HepG2 (cell line): ENCODE data around the gene RNF123. TPM values are rescaled to one million over a fixed set of nuclear protein-coding genes. Genes with fewer than 3 reads are reported as not detected.

Experiments
- ARNT2 ChIP-seq: sonication (generic); formaldehyde crosslinking; IDR thresholded peaks from 2 replicates; pipeline ENCODE4 v1.8.0; 2022; ENCODE audit warnings: mild to moderate bottlenecking, low read depth, missing genetic modification reagents, moderate library complexity
- BHLHE40 ChIP-seq: IDR thresholded peaks from 2 replicates; pipeline ENCODE4 v1.6.1; 2011; ENCODE audit warnings: low read length, improper control_type of control experiment
- CCDC6 ChIP-seq: sonication (generic); formaldehyde crosslinking; IDR thresholded peaks from 2 replicates; pipeline ENCODE4 v1.8.1; 2022; ENCODE audit warnings: mild to moderate bottlenecking, missing genetic modification reagents, moderate library complexity
- CHD2 ChIP-seq: IDR thresholded peaks from 2 replicates; pipeline ENCODE4 v1.6.1; 2011; ENCODE audit warnings: low read depth, low read length, improper control_type of control experiment
- HNF4A ChIP-seq: sonication (generic); formaldehyde crosslinking; IDR thresholded peaks from 2 replicates; pipeline ENCODE4 v1.4.0; 2020; ENCODE audit warnings: missing genetic modification reagents
- MEIS1 ChIP-seq: sonication (generic); formaldehyde crosslinking; IDR thresholded peaks from 2 replicates; pipeline ENCODE4 v1.9.0; 2021; ENCODE audit warnings: mild to moderate bottlenecking, missing genetic modification reagents, moderate library complexity, borderline replicate concordance
- PHF20 ChIP-seq: sonication (generic); formaldehyde crosslinking; IDR thresholded peaks from 2 replicates; pipeline ENCODE4 v1.5.0; 2020; ENCODE audit warnings: mild to moderate bottlenecking, missing genetic modification reagents
- ZBED4 ChIP-seq: sonication (generic); formaldehyde crosslinking; IDR thresholded peaks from 2 replicates; pipeline ENCODE4 v1.4.0; 2020; ENCODE audit warnings: missing genetic modification reagents, borderline replicate concordance
- ZFP82 ChIP-seq: sonication (generic); formaldehyde crosslinking; IDR thresholded peaks from 2 replicates; pipeline ENCODE4 v1.5.1; 2020; ENCODE audit warnings: mild to moderate bottlenecking, missing genetic modification reagents, borderline replicate concordance
- ZNF318 ChIP-seq: sonication (generic); formaldehyde crosslinking; IDR thresholded peaks from 2 replicates; pipeline ENCODE4 v1.4.0; 2020; ENCODE audit warnings: mild to moderate bottlenecking, missing genetic modification reagents
- ZNF468 ChIP-seq: sonication (generic); formaldehyde crosslinking; IDR thresholded peaks from 2 replicates; pipeline ENCODE4 v1.8.0; 2022; ENCODE audit warnings: mild to moderate bottlenecking, moderate library complexity, missing genetic modification reagents
- ZNF670 ChIP-seq: sonication (generic); formaldehyde crosslinking; IDR thresholded peaks from 2 replicates; pipeline ENCODE4 v1.8.0; 2022; ENCODE audit warnings: mild to moderate bottlenecking, missing genetic modification reagents, borderline replicate concordance
- polyA plus RNA-seq, 8 experiments: library from polyadenylated mRNA; depleted of rRNA in 3 of 8; stranded (reverse) in 7 of 8; unstranded in 1 of 8; fragments of >200 nt; fragmentation: Illumina TruSeq in 4 of 8; extraction: Trizol in 4 of 8; gene quantifications; 2 replicates each; pipeline versions ENCODE4 v1.2.1 to v1.2.3, GENCODE V29; 2011 to 2016; ENCODE audit warnings: low read depth in 4 of 8, missing spikeins in 1 of 8, mixed read lengths in 1 of 8; ENCODE audit not compliant: insufficient read depth in 1 of 8
- total RNA-seq, 5 experiments: library from RNA; depleted of rRNA; stranded (reverse); fragments of >200 nt; fragmentation: Illumina TruSeq; extraction: Trizol; gene quantifications; 2 replicates each; pipeline ENCODE4 v1.2.3, GENCODE V29; 2016; ENCODE audit warnings: low read depth in 1 of 5
- TF ChIP-seq, protein P1 (sequence below): IDR thresholded peaks from 2 replicates; pipeline ENCODE4 v1.6.1; 2016; ENCODE audit warnings: mild to moderate bottlenecking, missing biosample characterization, missing genetic modification reagents
- TF ChIP-seq, protein P2 (sequence below): sonication (generic); formaldehyde crosslinking; IDR thresholded peaks from 2 replicates; pipeline ENCODE4 v1.4.0; 2020; ENCODE audit warnings: mild to moderate bottlenecking, missing genetic modification reagents

Gene RNF123
- total and polyA plus RNA-seq, 2 of the 13 experiments (the other 11 are each of a cell fraction or from before 2014, with no cell fraction given), result 29.9 to 82.2 TPM

GRCh38 chr3:49723628-49724551 is 34.5 kb downstream of the RNF123 start, which contains the start of gene GMPPB (continued):
- no peak; the same call in 1 of the 2 replicates for TF ChIP-seq ZNF318 (CRISPR knock-in tag)
- TF ChIP-seq HNF4A (CRISPR knock-in tag), result no peak
- no peak for TF ChIP-seq ZFP82 (CRISPR knock-in tag)
- peak; percentile 85 for TF ChIP-seq PHF20 (CRISPR knock-in tag)
- TF ChIP-seq, protein P1, sequence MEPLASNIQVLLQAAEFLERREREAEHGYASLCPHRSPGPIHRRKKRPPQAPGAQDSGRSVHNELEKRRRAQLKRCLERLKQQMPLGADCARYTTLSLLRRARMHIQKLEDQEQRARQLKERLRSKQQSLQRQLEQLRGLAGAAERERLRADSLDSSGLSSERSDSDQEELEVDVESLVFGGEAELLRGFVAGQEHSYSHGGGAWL (CRISPR knock-in tag), result peak; percentile 72; the same call in 1 of the 2 replicates
- TF ChIP-seq MEIS1 (CRISPR knock-in tag), result no peak
- no peak for TF ChIP-seq ZBED4 (CRISPR knock-in tag)
- TF ChIP-seq ARNT2 (CRISPR knock-in tag), result peak; percentile 87; the same call in 1 of the 2 replicates
- TF ChIP-seq ZNF468, result peak; percentile 81; the same call in 1 of the 2 replicates
- TF ChIP-seq CCDC6 (CRISPR knock-in tag), result peak; percentile 78
- TF ChIP-seq, protein P2, sequence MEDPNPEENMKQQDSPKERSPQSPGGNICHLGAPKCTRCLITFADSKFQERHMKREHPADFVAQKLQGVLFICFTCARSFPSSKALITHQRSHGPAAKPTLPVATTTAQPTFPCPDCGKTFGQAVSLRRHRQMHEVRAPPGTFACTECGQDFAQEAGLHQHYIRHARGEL (CRISPR knock-in tag), result peak; percentile 89
- TF ChIP-seq ZNF670 (CRISPR knock-in tag), result no peak
- TF ChIP-seq CHD2, result no peak
- TF ChIP-seq BHLHE40, result no peak
